HTR-8/SVneo (cell line): ENCODE results near the gene CALML6.
"Not testable (repeated sequence)": the region's sequence is repeated elsewhere in the genome, so short reads cannot be mapped to it uniquely, and the experiment has no call there.

Experiments used
- DNase-seq: peaks from one replicate; pipeline ENCODE4 v3.0.0; 2011; ENCODE audit warnings: low spot score, mixed read lengths; ENCODE audit not compliant: insufficient read length
- FAIRE-seq: peaks from 2 replicates; lab custom pipeline; 2011; peaks lifted over from hg19 to GRCh38; lab: Jason Lieb, UNC

Gene CALML6

GRCh38 chr1:1922956-1923833 is 8.1 kb downstream of the CALML6 start:
- FAIRE-seq = no peak

DNA sequence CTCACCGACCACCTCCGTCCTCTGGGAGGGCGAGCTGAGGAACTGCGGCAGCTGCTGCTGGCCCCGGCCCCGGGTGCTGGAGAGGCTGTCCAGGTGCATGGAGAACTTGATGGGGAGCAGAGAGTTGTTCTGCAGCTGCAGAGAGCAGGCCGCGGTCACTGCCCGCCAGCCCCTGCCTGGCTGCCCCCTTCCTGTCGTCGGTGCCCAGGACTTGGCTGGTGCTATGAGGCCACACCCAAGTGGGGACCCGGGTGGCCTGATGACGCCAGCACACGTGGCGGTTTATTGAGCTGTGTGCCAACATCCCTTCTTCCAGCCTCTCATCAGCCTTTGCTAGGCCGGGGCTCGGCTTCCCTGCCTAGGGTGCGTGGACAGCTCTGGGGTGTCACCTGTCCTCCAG is 9.3 kb downstream of the CALML6 start:
- DNase-seq (no peak), FAIRE-seq (no peak)

More at GRCh38 chr1:1922956-1923833, 8.1 kb downstream of the CALML6 start:
- no peak for DNase-seq

DNA sequence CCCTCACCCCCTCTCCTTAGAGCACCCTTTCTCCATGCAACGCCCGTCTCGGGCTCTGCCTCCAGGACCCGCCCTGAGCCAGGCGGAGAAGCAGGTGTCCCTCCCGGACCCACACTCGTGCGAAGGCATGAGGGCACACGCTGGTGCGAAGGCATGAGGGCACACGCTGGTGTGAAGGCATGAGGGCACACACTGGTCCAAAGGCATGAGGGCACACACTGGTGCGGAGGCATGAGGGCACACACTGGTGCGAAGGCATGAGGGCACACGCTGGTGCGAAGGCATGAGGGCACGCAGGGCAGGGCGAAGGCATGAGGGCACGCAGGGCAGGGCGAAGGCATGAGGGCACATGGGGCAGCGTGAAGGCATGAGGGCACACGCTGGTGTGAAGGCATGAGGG is 9.8 kb downstream of the CALML6 start:
- no peak for DNase-seq
- no peak for FAIRE-seq

DNA sequence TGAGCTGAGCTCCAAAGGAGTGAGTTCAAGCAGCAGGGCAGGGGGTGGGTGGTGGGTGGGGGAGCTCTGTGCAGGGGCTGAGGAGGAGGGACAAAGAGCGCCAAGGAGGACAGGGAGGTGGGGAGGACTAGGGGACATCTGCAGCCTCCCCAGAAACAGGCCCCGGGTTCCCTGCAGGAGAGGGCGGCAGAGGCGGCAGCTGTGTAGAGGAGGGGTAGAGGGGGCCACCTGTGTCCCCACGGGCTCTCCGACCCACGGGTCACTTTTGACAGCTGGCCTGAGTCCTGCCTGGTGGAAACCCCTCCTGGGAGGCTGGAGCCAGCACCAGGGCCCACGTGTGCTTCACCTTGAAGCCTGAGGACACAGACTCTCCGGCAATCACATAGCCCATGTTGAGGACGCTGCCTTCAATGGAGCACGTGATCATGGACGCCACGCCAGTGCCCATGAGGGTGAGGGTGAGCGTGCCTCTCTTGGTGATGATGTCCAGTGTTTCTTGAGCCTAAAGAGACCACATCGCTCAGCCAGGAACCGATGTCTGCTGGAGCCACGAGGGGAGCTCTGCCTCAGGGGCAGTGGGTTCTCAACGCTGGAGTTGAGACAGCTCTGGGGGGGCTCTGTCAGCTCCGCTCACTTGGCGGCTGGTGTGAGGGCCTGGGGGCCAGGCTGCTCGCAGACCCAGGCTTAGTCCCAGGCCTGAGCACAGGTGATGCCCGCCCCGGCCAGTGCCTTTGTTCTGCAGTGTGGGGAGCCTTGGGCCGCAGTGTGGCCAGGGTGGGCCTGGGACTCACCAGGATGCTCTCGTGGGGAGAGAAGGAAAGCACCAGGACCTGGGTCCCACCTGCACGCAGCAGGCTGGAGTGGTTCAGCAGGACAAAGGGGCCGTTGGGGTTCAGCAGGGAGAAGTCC is 10.6 kb downstream of the CALML6 start:
- no peak for DNase-seq
- FAIRE-seq = no peak

DNA sequence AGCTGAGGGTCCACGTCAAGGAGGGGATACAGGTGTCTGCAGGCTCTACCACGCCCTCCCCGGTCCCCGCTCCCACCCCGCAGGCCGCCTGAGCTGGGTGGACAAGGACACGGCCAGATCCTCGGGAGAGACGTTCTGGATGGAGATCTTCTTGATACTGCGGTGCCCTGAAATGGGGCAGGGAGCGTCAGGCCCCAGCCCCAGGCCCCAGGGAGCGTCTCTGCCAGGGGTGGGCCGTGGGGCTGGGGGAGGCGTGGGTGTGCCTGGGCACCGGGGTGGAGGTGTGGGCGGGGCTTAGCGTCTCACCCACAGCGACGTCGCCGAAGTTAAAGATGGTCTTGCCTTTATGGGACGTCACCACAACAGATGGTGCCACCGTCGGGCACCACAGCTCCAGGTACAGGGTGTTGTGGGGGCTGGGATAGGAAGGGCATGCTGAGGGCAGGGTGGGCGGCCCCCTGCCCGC is 11.3 kb downstream of the CALML6 start:
- DNase-seq (no peak), FAIRE-seq (no peak)

GRCh38 chr1:1926886-1927660 is 12.0 kb downstream of the CALML6 start:
- DNase-seq (no peak), FAIRE-seq (no peak)

GRCh38 chr1:1927751-1928150 is 12.7 kb downstream of the CALML6 start:
- FAIRE-seq (no peak), DNase-seq (no peak)

GRCh38 chr1:1928231-1929101 is 13.4 kb downstream of the CALML6 start:
- FAIRE-seq = no peak
- no peak for DNase-seq

DNA sequence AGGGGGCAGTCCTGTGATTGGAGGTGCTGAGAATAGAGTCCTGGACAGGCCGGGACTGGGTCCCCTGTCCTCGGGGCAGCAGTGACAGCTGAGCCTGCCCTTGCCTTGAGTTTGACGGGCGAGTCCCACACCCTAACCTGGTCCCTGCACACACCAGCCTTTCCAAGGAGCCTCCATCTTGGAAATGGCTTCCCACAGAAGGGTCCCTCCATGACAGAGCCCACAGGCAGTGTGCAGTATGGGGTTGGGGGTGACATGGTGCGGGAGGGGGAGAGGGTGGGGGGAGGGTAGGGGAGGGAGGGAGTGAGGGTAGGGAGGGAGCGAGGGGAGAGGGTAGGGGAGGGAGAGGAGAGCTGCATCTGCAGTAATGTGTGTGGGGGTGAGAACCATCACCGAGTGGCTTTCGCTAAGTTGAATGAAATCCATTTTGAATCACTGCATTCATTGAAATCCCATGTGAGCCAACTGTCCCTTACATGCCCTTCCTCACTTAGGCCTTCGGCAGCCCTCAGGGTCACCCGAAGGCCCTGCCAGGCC is 14.1 kb downstream of the CALML6 start:
- no peak for FAIRE-seq

GRCh38 chr1:1929639-1930545 is 14.8 kb downstream of the CALML6 start:
- no peak for FAIRE-seq

More for the DNA sequence above, 14.1 kb downstream of the CALML6 start:
- no peak for DNase-seq

GRCh38 chr1:1934848-1935247 is 19.8 kb downstream of the CALML6 start:
- FAIRE-seq, DNase-seq: not testable (repeated sequence)

More at GRCh38 chr1:1929639-1930545, 14.8 kb downstream of the CALML6 start:
- DNase-seq = no peak

DNA sequence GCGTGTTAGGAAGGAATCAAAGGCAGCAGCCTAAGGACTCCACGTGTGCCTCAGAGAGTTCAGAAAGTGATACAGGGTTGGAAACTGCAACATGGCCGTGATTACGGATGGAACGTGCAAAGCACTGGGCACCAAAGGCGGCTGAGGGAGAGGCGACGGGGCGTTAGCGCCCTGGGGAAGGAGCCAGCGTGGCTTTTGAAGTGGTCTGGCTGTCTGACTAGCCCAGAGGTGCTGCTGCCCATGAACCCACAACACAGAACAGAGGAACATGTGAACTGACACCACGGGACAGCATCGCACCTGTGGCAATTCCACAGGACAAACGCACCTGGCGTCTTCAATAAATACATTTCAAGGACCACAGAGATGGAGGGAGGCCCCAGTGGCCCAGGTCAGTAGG is 22.0 kb downstream of the CALML6 start:
- FAIRE-seq (no peak), DNase-seq (no peak)

DNA sequence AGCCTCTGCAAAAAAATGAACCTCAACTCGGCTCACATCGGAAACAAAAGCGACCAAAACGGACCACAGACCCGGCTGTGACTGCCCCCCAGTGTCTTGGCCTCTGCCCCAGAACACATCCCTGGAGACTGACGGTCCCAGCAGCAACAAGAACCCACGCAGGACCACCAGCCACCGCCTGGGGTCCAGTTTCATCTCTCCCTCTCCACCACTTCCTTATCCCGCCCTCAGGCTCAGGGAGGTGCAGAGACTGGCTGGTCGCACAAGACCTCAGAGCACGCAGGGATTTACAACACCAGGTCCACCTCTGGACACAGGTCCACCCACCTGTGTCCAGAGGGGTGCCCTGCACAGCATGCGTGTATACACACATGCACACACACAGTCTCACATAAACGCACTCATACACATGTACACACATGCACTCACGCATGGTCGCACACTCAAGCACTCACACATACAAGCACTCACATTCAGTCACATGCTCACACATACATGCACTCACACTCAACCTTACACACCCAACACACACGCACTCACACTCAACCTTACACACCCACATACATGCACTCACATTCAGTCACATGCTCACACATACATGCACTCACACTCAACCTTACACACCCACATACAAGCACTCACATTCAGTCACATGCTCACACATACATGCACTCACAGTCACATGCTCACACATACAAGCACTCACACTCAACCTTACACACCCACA is 22.7 kb downstream of the CALML6 start:
- peak; percentile 92 for FAIRE-seq
- DNase-seq = no peak

- DNase-seq (no peak), FAIRE-seq (no peak)
Measured at GRCh38 chr1:1938276-1938573, 23.2 kb downstream of the CALML6 start.

- FAIRE-seq = peak; percentile 69
- no peak for DNase-seq
Measured at GRCh38 chr1:1938613-1939295, 23.7 kb downstream of the CALML6 start.

DNA sequence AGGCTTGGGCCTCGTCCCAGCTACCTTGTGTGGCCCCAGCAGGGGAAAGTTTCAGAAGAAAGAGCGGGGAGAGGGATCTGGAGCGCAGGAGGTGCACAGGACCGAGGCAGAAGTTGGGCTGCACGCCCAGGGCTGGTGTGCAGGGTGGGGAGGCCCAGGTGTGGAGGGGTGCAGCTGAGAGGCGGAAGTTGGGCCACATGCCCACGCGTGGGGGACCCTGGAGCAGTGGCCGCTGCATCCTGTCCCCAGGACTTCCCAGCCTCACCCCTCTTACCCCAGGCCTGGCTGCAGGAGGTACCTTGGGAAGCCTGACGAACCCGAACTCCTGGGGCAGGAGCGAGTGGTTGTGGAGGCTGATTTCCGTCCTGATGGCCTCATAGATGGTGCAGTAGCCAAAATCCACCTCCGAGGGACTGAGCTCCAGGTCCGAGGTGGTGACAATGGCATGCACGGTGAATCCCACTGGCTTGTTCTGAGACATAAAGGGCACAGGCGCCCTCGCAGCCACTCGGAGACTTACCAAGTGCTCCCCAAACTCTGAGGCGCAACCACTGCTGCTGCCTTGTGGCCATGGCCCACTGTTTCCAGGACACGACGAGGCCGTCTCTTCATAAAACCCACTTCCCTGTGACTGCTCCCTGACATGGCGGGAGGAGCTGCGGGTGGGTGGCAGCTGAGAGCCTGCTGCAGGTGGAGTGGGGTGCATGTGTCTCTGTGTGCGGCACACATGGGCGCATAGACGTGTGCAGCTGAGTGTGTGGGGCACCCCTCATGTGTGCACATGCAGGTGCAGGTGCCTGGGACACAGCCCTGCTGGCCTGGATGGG is 24.4 kb downstream of the CALML6 start:
- no peak for DNase-seq
- no peak for FAIRE-seq
